Activated naive CD4-positive, alpha-beta T cell treated with Interleukin-2 at 50 U/mL for 16 hours (primary cell): ENCODE measurements around the gene STARD7.
"Not testable (repeated sequence)": the region's sequence is repeated elsewhere in the genome, so short reads cannot be mapped to it uniquely, and the experiment has no call there.

Experiments used
- DNase-seq: peaks from one replicate; pipeline ENCODE4 v3.0.0-alpha.2; 2020

Gene STARD7

DNA sequence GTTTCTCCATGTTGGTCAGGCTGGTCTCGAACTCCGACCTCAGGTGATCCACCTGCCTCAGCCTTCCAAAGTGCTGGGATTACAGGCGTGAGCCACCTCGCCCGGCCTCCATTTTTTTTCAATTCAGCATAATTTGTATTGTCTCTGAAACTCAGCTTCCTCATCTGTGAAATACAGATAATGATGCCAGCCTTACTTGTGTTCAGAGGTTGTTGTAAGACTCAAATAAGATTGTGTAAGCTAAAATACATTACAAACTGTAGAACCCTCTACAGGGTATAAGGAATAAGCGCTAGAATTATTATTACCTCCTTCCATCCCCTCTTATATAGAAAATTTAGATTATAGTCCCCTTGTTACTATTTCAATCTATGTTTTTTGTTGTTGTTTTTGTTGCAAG lies 24.8 kb upstream of the STARD7 start:
- DNase-seq: no peak

DNA sequence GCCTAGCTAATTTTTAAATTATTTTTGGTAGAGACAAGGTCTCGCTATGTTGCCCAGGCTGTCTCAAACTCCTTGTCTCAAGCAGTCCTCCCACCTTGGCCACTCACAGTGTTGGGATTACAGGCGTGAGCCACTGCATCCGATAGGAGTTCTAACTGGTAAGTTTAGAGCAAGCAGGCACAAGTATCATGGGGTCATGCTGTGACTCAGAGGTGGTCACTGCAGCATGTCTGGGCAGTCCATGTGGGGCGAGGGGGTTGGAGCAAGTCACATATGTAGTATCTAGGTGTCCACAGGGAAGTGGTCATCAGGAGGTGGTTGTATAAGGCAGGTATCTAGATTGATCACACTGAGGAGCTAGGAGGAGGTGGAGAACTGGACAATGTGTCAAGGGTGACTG lies 22.7 kb upstream of the STARD7 start:
- DNase-seq: no peak

- no peak for DNase-seq
These were observed 16.4 kb upstream of the STARD7 start for GRCh38 chr2:96225016-96225533.

GRCh38 chr2:96221106-96221505 lies 12.5 kb upstream of the STARD7 start:
- DNase-seq: not testable (repeated sequence)

GRCh38 chr2:96219959-96220358 lies 11.3 kb upstream of the STARD7 start:
- not testable (repeated sequence) for DNase-seq

- no peak for DNase-seq
These were observed 10.0 kb upstream of the STARD7 start for GRCh38 chr2:96218508-96219131.

- DNase-seq: no peak
These were observed 5.9 kb upstream of the STARD7 start for GRCh38 chr2:96214554-96214953.

GRCh38 chr2:96213379-96213778 lies 4.8 kb upstream of the STARD7 start:
- DNase-seq: no peak

DNA sequence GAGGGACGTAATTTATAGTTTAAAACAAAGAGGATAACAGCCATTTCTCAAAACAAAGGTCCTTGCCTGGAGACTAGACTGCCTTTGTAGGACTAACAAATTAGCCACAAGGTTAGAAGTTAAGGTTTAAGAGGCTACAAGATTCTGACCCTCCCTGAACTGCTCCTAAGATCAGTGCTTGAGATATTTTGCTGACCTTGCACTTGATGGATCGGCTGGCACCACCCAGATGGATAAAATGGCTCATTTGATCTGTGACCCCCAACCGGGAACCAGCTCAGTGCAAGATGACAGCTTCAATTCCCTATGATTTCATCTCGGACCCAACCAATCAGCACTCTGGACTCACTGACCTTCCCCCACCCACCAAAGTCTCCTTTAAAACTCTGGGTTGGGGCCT lies 3.7 kb upstream of the STARD7 start:
- no peak for DNase-seq

- no peak for DNase-seq
These were observed 1.1 kb upstream of the STARD7 start for GRCh38 chr2:96209729-96210085.

- no peak for DNase-seq
These were observed 543 bp upstream of the STARD7 start for GRCh38 chr2:96209011-96209728.

GRCh38 chr2:96207774-96208142 lies 869 bp downstream of the STARD7 start:
- no peak for DNase-seq

GRCh38 chr2:96207073-96207773 lies 1.4 kb downstream of the STARD7 start:
- DNase-seq: peak; percentile 7

DNA sequence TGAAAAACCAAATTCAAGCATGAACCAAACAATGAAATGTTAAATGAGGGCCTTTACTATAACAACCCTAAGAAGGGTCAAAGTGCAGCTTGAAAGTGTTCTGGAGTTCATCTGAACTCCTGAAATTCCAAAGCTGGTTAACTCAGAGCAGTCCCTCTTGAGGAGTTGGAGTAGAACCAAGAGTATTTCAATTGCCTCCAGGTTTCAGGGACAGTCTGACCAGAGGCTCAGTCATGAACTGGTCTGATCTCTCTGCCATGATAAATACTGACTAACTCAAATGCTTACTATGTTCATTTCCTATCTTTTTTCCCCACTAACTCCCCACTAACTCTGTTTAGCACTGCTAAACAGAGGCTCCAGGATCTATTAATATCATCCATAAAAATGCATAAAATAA lies 2.7 kb downstream of the STARD7 start:
- no peak for DNase-seq

DNA sequence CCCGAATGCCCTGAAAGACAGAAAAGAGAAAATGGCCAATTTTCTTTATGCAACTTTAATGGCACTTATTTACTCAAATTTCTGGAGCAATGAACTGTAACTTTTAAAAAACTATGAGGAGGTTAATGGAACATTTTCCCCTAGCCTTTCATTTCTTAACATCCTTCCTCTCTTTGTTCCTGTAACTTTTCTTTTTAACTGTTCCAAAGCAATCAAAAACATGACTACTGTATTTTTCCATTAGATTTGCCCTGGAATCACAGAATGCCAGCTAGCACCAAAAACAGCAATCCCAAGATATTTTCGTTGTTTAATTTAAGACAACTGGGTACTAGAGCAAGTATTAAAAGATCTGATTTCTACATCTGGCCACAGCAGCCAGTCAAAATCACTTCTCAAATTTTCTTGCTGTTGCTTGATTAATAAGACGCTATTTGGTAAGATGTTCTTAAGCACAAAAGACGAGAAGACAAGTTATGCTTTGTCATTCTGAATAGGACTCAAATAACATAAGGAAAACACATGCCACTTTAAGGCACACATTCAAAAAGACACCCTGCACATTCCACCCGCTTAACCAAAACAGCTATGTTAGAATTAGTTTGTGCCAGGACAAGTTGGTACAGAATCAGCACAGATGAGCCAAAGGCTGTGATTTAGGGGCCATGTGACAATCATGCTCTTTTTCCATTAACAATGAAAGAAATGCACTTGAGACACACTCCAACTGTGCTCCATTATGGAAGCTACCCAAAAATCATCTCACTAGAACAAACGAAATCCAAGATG lies 3.6 kb downstream of the STARD7 start:
- no peak for DNase-seq

GRCh38 chr2:96203130-96204028 lies 5.2 kb downstream of the STARD7 start:
- no peak for DNase-seq

- DNase-seq: no peak
These were observed 6.3 kb downstream of the STARD7 start for GRCh38 chr2:96202152-96202854.

GRCh38 chr2:96201338-96201737 lies 7.3 kb downstream of the STARD7 start:
- DNase-seq: no peak

GRCh38 chr2:96198921-96199320 lies 9.7 kb downstream of the STARD7 start:
- no peak for DNase-seq

DNA sequence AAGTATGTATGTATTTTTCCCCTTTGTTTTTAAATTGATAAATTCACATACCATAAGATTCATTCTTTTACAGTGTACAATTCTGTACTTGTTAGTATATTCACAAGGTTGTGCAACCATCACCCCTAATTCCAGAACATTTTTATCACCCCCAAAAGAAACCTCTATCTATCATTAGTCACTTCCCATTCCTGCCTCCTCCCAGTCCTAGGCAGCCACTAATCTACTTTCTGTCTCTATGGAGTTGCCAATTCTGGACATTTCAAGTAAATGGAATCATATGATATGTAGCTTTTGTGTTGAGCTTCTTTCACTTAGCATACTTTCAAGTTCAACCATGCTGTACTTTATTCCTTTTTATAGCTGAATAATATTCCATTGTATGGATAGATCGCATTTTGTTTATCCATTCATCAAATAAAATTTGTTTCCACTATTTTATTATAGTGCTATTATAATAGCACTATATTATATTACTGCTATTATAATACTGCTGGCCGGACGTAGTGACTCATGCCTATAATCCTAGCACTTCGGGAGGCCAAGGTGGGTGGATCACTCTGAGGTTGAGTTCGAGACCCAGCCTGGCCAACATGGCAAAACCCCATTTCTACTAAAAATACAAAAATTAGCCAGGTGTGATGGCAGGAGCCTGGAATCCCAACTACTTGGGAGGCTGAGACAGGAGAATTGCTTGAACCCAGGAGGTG lies 10.9 kb downstream of the STARD7 start:
- DNase-seq: no peak
